ENCODE data around the gene ATG7. TPM values are rescaled to one million over a fixed set of nuclear protein-coding genes. Genes with fewer than 3 reads are reported as not detected.

Gene ATG7
- total RNA-seq, 2 experiments from 2014 or later = 21.7 to 28.4 TPM

DNA sequence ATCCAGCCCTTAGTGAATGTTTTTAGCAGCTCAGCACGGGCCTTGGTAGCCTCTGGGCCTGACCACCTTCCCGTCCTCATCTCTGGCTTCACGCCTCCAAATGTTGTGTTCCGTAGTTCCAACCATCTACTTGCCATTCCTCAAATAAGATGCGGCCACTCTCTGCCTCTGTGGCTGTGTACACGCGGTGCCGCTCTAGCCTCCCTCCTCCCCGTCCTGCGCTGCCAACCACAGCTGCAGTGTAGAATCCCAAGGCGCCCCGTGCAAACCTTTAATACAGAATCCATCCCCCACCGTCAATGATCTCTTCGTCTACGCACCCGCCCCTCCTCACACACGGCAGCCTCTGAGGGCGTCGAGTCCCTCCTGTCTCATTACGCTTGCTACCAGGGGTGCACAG lies 294.3 kb downstream of the ATG7 start:
- no peak for DNase-seq (ENCODE audit: low spot score)
- ChIA-PET POLR2A (interaction anchor here (1.1 kb wide), 1 partner anchor 9 kb away, joined by 3 read pairs; no protein-coding TSS in a partner anchor), CTCF (ENCODE audit: unreplicated experiment) (no interaction called here)
- Histone ChIP-seq H3K9me3 (ENCODE audit: low read length) (no peaks in the 10 kb centered on the region), H3K4me2 (ENCODE audit: low read length) (no peak overlapping the region), H3K79me2 (ENCODE audit: insufficient read depth, low read depth, low read length) (no peaks in the 10 kb centered on the region), H3K9me2 (ENCODE audit: insufficient read depth, low read length) (no peaks in the 10 kb centered on the region), H3K27ac (ENCODE audit: low read depth, low read length, poor library complexity, severe bottlenecking) (no peak overlapping the region), H3K4me1 (ENCODE audit: insufficient read depth, low read length, poor library complexity, severe bottlenecking) (no peaks in the 10 kb centered on the region), H3K4me3 (ENCODE audit: low read depth, low read length, poor library complexity, severe bottlenecking) (no peak overlapping the region), H4K20me1 (ENCODE audit: insufficient read depth, low read length) (peaks cover 6% of the 10 kb centered on the region; the same call in 1 of the 2 replicates), H2AFZ (ENCODE audit: low read length) (no peak overlapping the region), H3K36me3 (ENCODE audit: insufficient read depth, low read length) (peaks cover 27% of the 10 kb centered on the region; the same call in 1 of the 2 replicates)
- TF ChIP-seq EZH2phosphoT487 (IDR thresholded peaks at IDR 0.05; ENCODE audit: borderline replicate concordance, low read depth, low read length) = no peak
- TF ChIP-seq, protein P1, sequence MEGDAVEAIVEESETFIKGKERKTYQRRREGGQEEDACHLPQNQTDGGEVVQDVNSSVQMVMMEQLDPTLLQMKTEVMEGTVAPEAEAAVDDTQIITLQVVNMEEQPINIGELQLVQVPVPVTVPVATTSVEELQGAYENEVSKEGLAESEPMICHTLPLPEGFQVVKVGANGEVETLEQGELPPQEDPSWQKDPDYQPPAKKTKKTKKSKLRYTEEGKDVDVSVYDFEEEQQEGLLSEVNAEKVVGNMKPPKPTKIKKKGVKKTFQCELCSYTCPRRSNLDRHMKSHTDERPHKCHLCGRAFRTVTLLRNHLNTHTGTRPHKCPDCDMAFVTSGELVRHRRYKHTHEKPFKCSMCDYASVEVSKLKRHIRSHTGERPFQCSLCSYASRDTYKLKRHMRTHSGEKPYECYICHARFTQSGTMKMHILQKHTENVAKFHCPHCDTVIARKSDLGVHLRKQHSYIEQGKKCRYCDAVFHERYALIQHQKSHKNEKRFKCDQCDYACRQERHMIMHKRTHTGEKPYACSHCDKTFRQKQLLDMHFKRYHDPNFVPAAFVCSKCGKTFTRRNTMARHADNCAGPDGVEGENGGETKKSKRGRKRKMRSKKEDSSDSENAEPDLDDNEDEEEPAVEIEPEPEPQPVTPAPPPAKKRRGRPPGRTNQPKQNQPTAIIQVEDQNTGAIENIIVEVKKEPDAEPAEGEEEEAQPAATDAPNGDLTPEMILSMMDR (conservative IDR thresholded peaks at IDR 0.05; ENCODE audit: low read length) = no peak
- intact Hi-C loops (cut with micrococcal nuclease; ENCODE audit: unreplicated experiment) = no loop called here
- BruUV-seq (replicated peaks) = no TSS peak

DNA sequence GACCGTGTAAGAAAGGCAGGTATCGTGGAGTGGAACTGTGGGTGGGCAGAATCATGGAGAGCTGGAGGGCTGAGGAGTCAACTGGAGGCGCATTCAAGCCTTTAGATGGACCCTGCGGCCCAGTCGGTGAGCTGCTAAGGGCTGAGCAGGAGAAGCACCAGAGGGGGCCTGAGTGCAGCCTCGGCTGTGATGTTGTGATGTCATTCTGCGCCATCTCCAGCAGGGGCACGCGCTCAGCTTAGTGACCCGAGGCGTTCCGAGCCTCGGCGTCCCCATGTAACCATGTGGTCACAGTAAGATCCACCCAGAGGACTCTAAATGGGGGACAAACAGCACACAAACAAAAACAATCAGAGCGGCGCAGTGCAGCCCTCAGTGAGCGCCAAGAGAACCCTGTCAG lies 294.7 kb downstream of the ATG7 start:
- intact Hi-C loops (cut with micrococcal nuclease; ENCODE audit: unreplicated experiment) = no loop called here
- H3K9me3 ChIP-seq (ENCODE audit: low read length) = no peaks in the 10 kb centered on the region
- H4K20me1 ChIP-seq (ENCODE audit: insufficient read depth, low read length) = peaks cover 6% of the 10 kb centered on the region; the same call in 1 of the 2 replicates
- POLR2A ChIA-PET = no interaction called here
- CTCF ChIA-PET (ENCODE audit: unreplicated experiment) = no interaction called here
- DNase-seq (ENCODE audit: low spot score) = no peak
- no peaks in the 10 kb centered on the region for H3K9me2 ChIP-seq (ENCODE audit: insufficient read depth, low read length)
- TF ChIP-seq, protein P1 (conservative IDR thresholded peaks at IDR 0.05; ENCODE audit: low read length) = no peak
- TF ChIP-seq EZH2phosphoT487 (IDR thresholded peaks at IDR 0.05; ENCODE audit: borderline replicate concordance, low read depth, low read length) = no peak
- H3K4me1 ChIP-seq (ENCODE audit: insufficient read depth, low read length, poor library complexity, severe bottlenecking) = no peaks in the 10 kb centered on the region
- peaks cover 25% of the 10 kb centered on the region; the same call in 1 of the 2 replicates for H3K36me3 ChIP-seq (ENCODE audit: insufficient read depth, low read length)
- BruUV-seq (replicated peaks) = no TSS peak
- H2AFZ ChIP-seq (ENCODE audit: low read length) = no peak overlapping the region
- H3K79me2 ChIP-seq (ENCODE audit: insufficient read depth, low read depth, low read length) = no peaks in the 10 kb centered on the region
- H3K27ac ChIP-seq (ENCODE audit: low read depth, low read length, poor library complexity, severe bottlenecking) = no peak overlapping the region
- H3K4me3 ChIP-seq (ENCODE audit: low read depth, low read length, poor library complexity, severe bottlenecking) = no peak overlapping the region
- no peak overlapping the region for H3K4me2 ChIP-seq (ENCODE audit: low read length)

DNA sequence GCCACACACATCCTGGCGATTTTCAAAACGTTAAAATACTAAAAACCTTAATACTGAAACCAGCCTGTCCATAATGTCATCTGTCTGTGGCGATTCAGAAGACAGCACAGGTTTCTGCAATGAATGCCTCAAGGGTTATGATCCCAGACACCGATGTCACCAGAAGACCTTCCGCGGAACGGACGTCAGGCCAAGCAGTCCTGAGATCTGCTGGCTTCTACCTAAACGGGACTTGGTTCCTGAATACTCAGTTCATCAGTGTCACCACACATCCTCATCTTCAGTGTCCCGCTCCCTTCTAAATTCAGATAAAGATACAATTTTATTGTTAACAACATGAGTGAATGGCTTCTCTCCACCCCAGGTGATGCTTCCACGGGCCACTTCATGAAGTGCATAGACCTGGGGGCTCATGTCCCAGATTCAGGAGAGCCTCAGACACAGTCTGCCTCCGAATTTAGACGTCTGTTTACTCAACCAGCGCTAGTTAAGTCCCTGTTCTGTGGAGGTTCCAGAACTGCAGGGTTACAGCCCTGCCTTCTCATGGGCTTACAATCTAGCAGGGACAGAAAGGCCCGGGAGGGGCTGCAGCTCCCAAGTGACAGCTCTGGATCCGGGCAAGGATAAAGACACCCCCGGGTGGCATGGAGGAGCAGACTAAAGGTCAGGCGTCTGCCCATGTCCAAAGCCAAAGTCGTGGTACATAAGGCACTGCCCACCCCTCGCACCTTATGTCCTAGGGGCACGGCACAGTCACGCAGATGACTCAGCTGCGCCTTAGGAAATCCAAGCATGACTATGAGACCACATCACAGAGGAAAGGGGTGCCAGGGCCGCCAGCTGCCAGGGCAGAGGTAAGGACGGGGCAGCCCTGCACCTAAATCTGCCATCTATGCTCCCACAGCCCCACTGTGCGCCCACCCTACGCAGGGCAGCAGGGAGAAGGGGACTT lies 295.6 kb downstream of the ATG7 start:
- Histone ChIP-seq H3K36me3 (ENCODE audit: insufficient read depth, low read length) (peaks cover 21% of the 10 kb centered on the region; the same call in 1 of the 2 replicates), H3K9me2 (ENCODE audit: insufficient read depth, low read length) (no peaks in the 10 kb centered on the region), H3K27ac (ENCODE audit: low read depth, low read length, poor library complexity, severe bottlenecking) (no peak overlapping the region), H3K4me2 (ENCODE audit: low read length) (no peak overlapping the region), H2AFZ (ENCODE audit: low read length) (no peak overlapping the region), H3K4me1 (ENCODE audit: insufficient read depth, low read length, poor library complexity, severe bottlenecking) (no peaks in the 10 kb centered on the region), H3K4me3 (ENCODE audit: low read depth, low read length, poor library complexity, severe bottlenecking) (no peak overlapping the region), H3K79me2 (ENCODE audit: insufficient read depth, low read depth, low read length) (no peaks in the 10 kb centered on the region), H4K20me1 (ENCODE audit: insufficient read depth, low read length) (peaks cover 6% of the 10 kb centered on the region; the same call in 1 of the 2 replicates), H3K9me3 (ENCODE audit: low read length) (no peaks in the 10 kb centered on the region)
- ChIA-PET CTCF (ENCODE audit: unreplicated experiment) (no interaction called here), POLR2A (no interaction called here)
- DNase-seq (ENCODE audit: low spot score) = no peak
- BruUV-seq (replicated peaks) = no TSS peak
- no peak for TF ChIP-seq EZH2phosphoT487 (IDR thresholded peaks at IDR 0.05; ENCODE audit: borderline replicate concordance, low read depth, low read length)
- TF ChIP-seq, protein P1 (conservative IDR thresholded peaks at IDR 0.05; ENCODE audit: low read length) = no peak
- intact Hi-C loops (cut with micrococcal nuclease; ENCODE audit: unreplicated experiment) = no loop called here

All from OCI-LY7 (cell line).